Fibroblast of upper back skin (primary cell): ENCODE measurements around the gene NPPC.
"Not testable (repeated sequence)": the region's sequence is repeated elsewhere in the genome, so short reads cannot be mapped to it uniquely, and the experiment has no call there.

Experiments
- DNase-seq: peaks from one replicate; pipeline ENCODE4 v3.0.0-alpha.2; 2013

The NPPC gene

DNA sequence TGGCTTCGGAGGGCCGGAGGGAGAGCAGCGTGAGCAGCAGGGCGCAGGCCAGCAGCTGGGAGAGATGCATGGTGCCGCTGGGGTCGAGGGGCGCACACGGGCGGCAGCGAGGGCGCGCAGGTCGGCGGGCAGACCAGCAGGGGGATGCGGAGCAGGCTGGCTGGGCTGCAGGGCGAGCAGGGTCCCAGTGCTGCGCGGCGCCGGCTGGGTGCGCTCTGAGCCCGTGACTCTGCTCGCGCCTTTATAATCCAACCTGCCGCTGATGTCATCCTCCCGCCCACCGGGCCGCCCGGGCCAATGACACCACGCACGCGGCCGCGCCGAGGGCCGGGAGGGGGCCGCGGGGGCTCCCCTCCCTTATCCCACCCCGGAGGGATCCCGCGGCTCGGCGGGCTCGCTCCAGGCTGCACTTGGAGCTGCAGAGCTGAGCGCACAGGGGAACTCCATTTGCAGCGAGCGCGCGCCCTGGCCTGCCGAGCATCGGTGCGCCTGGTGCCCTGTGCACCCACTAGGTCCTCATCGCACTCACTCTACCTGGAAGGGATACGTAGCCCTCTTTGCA, at the start of gene NPPC:
NPPC (minus strand) TSS at position 217 of the 562 bp plus-strand sequence; CDS start at position 70, 147 bp downstream.
- peak; percentile 28 for DNase-seq

GRCh38 chr2:231975001-231975400, 48.8 kb upstream of the NPPC start:
- no peak for DNase-seq

DNA sequence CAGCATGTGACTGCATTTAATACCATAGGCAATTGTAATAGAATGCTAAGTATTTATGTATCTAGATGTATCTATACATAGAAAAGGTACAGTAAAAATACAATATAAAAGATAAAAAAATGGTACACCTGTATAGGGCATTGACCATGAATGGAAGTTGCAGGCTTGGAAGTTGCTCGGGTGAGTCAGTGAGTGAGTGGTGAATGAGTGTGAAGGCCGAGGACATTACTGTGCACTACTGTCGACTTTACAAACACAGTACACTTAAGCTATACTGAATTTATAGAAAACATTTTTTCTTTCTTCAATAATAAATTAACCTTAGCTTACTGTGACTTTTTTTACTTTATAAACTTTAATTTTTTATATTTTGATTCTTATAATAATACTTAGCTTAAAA, 44.3 kb upstream of the NPPC start:
- no peak for DNase-seq

DNA sequence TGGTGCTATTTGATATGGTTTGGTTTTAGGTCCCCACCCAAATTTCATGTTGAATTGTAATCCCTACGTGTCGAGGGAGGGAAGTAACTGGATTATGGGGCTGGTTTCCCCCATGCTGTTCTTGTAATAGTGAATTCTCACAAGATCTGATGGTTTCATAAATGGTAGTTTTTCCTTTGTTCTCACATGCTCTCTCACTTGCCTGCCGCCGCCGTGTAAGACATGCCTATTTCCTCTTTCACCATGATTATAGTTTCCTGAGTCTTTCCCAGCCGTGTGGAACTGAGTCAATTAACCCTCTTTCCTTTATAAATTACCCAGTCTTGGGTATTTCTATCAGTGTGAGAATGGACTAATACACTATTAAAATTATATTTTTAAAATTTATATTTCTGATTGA, 42.6 kb upstream of the NPPC start:
- DNase-seq = no peak

- no peak for DNase-seq
Observed at GRCh38 chr2:231966886-231967285, 40.7 kb upstream of the NPPC start.

- no peak for DNase-seq
Observed at GRCh38 chr2:231965102-231965501, 38.9 kb upstream of the NPPC start.

GRCh38 chr2:231961349-231962166, 35.4 kb upstream of the NPPC start, which contains the start of gene DIS3L2:
TSS of gene DIS3L2 (plus strand) at chr2:231961713. CDS start at chr2:232014928, 53,215 bp downstream.
- peak; percentile 77 for DNase-seq

DNA sequence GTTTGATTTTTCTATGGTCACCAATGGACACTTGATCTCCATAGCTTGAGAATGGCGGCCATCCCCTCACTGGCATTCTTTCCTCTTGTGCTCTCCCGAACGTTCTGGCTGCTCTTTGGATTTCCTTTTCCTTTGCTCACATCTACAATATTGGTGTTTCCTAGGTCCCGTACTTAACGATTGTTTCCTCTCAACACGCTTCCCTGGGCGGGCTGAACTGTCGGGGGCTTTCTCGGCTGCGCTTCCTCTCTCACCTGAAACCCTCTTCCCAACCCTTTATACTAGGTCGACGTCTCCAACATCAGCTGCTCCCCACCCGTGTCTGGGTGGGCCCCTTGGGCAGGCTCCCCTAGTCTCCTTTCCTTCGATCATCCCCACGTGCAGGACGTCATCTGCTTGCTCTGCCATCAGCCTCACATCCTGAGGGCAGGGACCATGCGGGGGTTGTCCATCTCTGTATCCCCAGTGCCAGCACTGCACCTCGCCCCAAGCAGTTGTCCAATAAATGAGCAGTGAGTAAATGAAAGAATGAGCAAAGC, 34.7 kb upstream of the NPPC start:
- no peak for DNase-seq

GRCh38 chr2:231957913-231958763, 31.9 kb upstream of the NPPC start:
- no peak for DNase-seq

GRCh38 chr2:231955758-231956472, 29.7 kb upstream of the NPPC start:
- no peak for DNase-seq

DNA sequence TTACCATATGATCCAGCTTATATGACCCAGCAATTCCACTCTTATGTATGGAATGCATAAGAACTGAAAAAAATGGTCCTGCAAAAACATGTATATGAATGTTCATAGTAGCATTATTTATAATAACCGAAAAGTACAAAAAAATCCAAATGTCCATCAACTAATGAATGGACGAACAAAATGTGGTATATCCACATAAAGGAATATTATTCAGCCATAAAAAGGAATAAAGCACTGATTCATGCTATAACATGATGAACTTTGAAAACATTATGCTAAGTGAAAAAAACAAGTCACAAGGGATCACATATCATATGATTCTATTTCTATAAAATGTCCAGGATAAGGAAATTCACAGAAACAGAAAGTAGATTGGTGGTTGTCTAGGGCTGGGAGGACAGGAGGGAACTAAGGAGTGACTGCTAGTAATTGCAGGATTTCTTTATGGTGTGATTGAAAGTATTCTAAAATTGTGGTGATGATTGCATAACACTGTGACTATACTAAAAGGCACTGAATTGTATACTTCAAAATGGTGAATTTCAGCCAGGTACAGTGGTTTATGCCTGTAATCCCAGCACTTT, 25.3 kb upstream of the NPPC start:
- DNase-seq = no peak

GRCh38 chr2:231947694-231948093, 21.5 kb upstream of the NPPC start:
- no peak for DNase-seq

GRCh38 chr2:231947112-231947511, 20.9 kb upstream of the NPPC start:
- DNase-seq = not testable (repeated sequence)

DNA sequence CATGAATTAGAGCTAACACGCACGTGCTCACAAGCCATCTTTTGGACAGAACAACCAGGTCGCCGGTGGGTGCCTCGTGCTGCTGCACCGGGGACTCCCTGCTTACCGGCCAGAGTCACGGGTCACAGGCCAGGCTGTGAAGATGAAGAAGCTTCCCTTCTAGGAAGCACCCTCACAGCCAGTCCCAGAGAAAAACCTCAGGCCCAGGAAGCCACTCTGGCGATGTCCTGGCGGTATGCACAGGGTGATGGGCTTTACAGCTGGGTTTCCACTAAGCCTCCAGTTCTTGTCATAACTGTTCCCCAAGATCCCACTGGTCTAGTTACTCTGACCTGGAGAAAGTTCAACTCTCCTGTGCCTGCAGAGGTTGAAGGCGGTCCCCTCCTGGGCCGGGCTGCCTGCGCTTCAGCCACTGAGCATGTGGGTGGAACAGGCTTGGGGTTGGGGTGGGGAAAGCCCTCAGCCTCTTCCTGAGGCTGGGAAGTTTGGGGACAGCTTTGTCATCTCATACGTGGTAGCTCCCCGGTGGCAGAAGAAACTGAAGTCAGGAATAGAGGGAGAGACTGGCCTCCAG, 20.1 kb upstream of the NPPC start:
- no peak for DNase-seq

GRCh38 chr2:231942180-231942579, 16.0 kb upstream of the NPPC start:
- no peak for DNase-seq

DNA sequence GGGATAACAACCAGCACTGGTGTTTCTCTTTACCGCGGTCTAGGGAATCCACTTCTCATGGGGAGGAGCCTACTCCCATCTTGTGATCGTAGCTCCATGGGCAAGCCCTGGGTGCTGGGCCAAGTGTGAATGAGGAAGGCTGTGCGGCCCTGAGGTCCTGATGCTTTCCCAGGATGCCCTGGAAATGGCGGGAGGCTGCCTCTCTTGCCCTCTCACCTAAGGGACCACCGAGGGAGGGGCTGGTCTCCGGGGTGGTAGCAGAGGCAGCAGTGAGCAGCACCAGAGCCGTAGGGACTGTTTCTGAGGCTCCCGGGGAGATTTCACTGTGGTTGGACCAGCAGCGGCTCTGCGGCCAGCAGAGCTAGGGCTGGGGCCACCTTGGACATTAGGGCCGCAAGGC, 15.5 kb upstream of the NPPC start:
- no peak for DNase-seq

- no peak for DNase-seq
Observed at GRCh38 chr2:231940795-231941194, 14.6 kb upstream of the NPPC start.

- no peak for DNase-seq
Observed at GRCh38 chr2:231939022-231939421, 12.8 kb upstream of the NPPC start.

- DNase-seq = no peak
Observed at GRCh38 chr2:231937057-231937456, 10.9 kb upstream of the NPPC start.

DNA sequence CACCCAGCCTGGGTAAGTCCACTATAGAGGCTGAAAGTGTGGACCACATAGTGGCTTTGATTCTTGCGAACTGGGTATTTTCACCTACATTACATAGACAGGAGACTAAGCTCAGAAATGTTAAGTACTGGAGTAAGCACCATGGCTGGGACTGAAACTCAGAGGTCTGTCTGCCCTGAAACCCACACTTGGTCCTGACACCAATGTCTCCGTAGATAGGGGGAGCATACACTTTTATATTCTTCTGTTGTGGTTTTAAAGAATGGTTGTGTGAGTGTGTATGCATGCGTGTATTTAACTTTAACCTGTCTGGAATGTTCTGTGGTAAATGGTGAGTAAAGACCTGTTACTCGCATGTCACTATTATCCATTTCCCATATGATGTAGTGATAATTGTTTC, 10.3 kb upstream of the NPPC start:
- DNase-seq = peak; percentile 32

DNA sequence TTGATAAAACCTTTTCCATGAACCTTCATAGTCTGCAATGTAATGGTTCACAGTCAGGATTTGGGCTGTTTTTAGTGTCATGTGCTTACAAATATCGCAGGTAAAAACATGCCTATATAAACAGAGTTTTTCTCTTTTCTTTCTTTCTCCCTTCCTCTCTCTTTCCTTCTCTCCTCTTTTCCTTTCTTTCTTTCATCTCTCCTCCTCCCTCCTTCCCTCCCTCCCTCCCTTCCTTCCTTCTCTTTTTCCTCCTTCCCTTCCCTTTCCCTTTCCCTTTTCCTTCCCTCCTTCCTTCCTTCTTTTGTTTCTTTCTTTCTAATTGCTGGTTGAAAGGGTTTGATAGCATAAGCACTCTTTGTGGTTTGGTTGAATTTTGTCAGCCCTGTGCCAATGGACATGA, 9.6 kb upstream of the NPPC start:
- DNase-seq = no peak

GRCh38 chr2:231935207-231935524, 9.0 kb upstream of the NPPC start:
- DNase-seq = no peak
